GM12864 (cell line): Measurements from ENCODE around the gene USP7.

Experiments used
- DNase-seq: peaks from one replicate; pipeline ENCODE4 v3.0.0-alpha.2; 2011; ENCODE audit warnings: low read depth
- H3K4me3 ChIP-seq: 2 replicates; pipeline ENCODE4 v1.5.1; 2011; ENCODE audit warnings: mild to moderate bottlenecking, low read depth, low read length, control low read depth
- TF ChIP-seq, protein P1 (sequence below): IDR thresholded peaks from 2 replicates; pipeline ENCODE4 v1.5.1; 2011; ENCODE audit warnings: low read depth, mild to moderate bottlenecking, moderate library complexity, low read length, control low read depth, inconsistent platforms; ENCODE audit errors: missing control alignments

The USP7 gene

DNA sequence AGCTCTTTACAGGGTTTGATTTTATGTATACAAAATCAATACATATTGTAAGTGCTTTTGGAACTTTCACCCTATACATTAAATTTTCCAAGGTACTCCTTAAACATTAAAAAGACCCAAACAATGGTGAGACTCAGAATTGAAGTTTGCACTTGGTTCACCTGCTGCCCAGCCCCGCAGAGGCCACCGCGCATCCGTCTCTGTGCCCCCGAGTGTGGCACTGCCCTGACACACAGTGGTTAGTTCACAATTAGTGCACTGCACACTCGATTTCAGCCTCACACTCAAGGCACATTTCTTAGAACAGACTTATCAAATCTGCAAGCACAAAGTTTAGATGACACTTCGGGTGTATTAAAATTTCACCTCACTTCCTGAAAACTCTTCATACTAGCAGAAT lies 38.3 kb downstream of the USP7 start:
- TF ChIP-seq, protein P1, sequence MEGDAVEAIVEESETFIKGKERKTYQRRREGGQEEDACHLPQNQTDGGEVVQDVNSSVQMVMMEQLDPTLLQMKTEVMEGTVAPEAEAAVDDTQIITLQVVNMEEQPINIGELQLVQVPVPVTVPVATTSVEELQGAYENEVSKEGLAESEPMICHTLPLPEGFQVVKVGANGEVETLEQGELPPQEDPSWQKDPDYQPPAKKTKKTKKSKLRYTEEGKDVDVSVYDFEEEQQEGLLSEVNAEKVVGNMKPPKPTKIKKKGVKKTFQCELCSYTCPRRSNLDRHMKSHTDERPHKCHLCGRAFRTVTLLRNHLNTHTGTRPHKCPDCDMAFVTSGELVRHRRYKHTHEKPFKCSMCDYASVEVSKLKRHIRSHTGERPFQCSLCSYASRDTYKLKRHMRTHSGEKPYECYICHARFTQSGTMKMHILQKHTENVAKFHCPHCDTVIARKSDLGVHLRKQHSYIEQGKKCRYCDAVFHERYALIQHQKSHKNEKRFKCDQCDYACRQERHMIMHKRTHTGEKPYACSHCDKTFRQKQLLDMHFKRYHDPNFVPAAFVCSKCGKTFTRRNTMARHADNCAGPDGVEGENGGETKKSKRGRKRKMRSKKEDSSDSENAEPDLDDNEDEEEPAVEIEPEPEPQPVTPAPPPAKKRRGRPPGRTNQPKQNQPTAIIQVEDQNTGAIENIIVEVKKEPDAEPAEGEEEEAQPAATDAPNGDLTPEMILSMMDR, result no peak
- H3K4me3 ChIP-seq, result no peak overlapping the region
- no peak for DNase-seq

DNA sequence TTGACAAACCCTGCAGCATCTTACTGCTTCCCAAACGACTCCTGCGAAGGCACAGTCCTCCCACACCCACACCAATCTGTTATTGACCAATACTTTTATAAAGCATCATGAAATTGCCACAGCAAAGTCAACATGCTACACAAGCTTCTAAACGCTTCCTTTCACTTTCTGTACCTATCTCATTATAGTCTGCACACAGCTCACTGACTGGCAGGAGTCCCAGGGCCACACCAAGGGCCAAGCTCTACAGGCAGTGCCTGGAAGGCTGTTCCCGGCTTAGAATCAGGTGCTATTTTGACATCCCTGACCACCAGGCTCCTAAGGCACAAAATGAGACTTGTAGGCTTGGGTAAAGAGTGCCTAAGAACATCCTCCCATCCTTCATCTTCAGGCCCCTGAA lies 39.5 kb downstream of the USP7 start:
- no peak for DNase-seq
- TF ChIP-seq, protein P1, result no peak
- no peak overlapping the region for H3K4me3 ChIP-seq

DNA sequence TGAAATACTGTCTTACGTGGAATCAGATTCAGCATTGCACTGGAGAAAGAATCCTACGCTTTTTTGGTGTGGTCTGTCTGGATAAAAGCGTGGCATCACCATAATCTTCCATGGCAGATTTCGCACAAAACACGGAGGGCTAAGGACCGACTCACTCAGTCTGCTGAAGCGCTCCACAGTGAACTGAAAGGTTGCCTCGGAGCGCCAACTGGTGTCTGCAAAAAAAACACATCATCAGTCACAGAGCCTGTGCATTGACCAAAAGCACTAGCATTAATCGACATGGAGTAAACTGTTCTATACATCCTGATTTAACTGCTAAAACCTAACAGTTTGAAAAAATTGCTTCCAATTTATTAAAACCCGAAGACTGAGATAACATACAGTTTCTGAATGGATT lies 40.5 kb downstream of the USP7 start:
- TF ChIP-seq, protein P1, result no peak
- H3K4me3 ChIP-seq, result no peak overlapping the region
- DNase-seq, result no peak

DNA sequence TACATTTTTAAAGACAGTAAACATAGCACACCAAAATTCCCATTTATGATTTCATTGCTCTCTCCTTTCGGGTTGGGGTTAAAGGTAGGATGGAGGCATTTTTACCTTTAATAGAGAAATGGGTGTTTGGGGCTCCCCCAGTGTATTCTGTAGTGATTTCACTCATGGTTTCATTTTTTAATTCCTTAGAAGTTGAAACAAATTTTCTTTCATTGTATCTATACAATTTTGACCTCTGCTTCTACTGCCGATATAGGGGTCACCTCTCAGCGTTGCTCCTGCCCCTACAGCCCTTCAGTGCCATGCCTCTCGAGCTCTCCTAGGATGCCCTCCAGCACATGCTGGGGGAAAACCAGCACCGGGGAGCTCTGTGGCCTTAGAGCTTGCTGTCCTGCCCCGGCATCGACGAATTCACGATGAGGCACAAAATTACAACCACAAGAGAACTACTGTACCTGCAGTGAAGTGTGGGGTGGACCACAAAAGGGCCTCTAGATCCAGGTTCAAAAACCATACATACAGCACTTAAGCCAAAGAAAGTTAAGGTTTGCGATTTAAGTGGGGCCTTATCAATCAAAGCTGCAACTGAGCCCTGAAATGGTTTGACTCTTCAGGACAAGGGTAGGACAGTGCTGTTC lies 42.2 kb downstream of the USP7 start:
- no peak overlapping the region for H3K4me3 ChIP-seq
- TF ChIP-seq, protein P1, result no peak
- DNase-seq, result no peak

DNA sequence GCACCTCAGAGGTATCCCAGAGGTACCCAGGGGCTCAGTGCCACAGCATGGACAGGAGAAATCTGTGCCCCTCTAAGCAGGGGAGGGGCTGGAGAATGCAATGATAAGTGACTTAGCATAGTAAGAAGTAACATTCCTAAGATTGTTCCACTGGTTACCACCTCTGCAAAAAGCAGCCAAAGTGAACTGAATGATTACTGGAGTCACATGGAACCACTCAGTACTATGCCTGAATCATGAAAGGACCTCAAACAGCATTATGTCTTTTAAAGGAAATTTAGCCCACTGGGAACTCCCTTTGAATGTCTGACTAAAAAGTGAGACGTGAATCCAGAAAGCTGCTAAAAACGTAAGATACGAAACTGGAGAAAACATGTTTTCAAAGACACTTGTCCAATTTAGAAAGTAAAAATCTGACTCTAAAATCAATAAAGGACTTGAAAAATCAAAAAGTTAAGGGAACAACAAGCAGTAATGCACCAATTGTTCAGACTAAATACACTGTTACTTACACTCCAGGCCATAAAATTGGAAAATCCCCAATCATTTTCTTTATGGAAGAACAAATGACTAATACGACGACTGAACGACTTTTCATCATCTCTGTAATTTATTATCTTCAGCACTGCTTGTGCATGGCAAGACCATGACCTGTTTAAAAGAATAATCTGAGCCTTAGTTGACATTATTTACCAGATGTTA lies 42.9 kb downstream of the USP7 start:
- DNase-seq, result no peak
- TF ChIP-seq, protein P1, result no peak
- no peak overlapping the region for H3K4me3 ChIP-seq

DNA sequence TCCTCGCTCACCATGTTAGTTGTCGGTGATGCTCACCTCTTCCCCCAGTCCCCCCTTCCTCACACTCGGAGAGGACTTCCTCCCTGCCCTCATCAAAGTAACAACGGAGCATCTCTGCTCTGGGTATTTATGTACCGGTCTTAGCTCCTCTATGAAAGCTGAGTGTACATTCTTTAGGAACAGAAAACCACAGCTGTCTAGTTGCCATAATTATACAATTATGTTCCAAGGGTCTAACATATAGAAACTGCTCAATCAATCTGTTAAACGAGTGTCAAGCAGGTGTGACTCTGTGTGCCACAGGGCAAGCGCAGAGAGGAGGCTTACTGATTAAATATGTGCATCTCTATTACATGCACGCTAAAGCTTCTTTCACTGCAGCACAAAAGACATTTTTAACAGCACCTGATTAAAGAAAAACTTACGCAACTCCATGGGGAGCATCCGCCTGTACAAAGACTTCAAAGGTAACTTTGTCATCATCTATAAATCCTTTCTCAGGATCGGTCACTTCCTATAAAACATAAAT lies 43.7 kb downstream of the USP7 start:
- TF ChIP-seq, protein P1, result no peak
- no peak for DNase-seq

More for the DNA sequence above, 43.7 kb downstream of the USP7 start:
- no peak overlapping the region for H3K4me3 ChIP-seq
